ENCODE results near the gene CD300LG.
"Not testable (repeated sequence)": the region's sequence is repeated elsewhere in the genome, so short reads cannot be mapped to it uniquely, and the experiment has no call there.

CD300LG gene

GRCh38 chr17:43852571-43852970, 5.6 kb downstream of the CD300LG start:
- FAIRE-seq (no peak), DNase-seq (ENCODE audit: insufficient read length, low spot score) (no peak)
- no peak for TF ChIP-seq POLR2A (IDR thresholded peaks at IDR 0.05; ENCODE audit: low read depth, low read length)

- TF ChIP-seq POLR2A (IDR thresholded peaks at IDR 0.05; ENCODE audit: low read depth, low read length), result no peak
- DNase-seq (ENCODE audit: insufficient read length, low spot score) (no peak), FAIRE-seq (no peak)
Measured at GRCh38 chr17:43853546-43853945, 6.6 kb downstream of the CD300LG start.

- DNase-seq (ENCODE audit: insufficient read length, low spot score) (no peak), FAIRE-seq (no peak)
- no peak for TF ChIP-seq POLR2A (IDR thresholded peaks at IDR 0.05; ENCODE audit: low read depth, low read length)
Measured at GRCh38 chr17:43854498-43854897, 7.5 kb downstream of the CD300LG start.

- no peak for FAIRE-seq
- no peak for TF ChIP-seq POLR2A (IDR thresholded peaks at IDR 0.05; ENCODE audit: low read depth, low read length)
- DNase-seq (ENCODE audit: insufficient read length, low spot score), result no peak
Measured at GRCh38 chr17:43855061-43855460, 8.1 kb downstream of the CD300LG start.

GRCh38 chr17:43856141-43856540, 9.2 kb downstream of the CD300LG start:
- no peak for TF ChIP-seq POLR2A (IDR thresholded peaks at IDR 0.05; ENCODE audit: low read depth, low read length)
- DNase-seq (ENCODE audit: insufficient read length, low spot score) (no peak), FAIRE-seq (no peak)

- TF ChIP-seq POLR2A (IDR thresholded peaks at IDR 0.05; ENCODE audit: low read depth, low read length), result no peak
- FAIRE-seq (no peak), DNase-seq (ENCODE audit: insufficient read length, low spot score) (no peak)
Measured at GRCh38 chr17:43857141-43857540, 10.2 kb downstream of the CD300LG start.

GRCh38 chr17:43857957-43858600, 11.1 kb downstream of the CD300LG start:
- FAIRE-seq, result no peak
- TF ChIP-seq POLR2A (IDR thresholded peaks at IDR 0.05; ENCODE audit: low read depth, low read length), result no peak

GRCh38 chr17:43860077-43860725, 13.2 kb downstream of the CD300LG start:
- no peak for TF ChIP-seq POLR2A (IDR thresholded peaks at IDR 0.05; ENCODE audit: low read depth, low read length)
- no peak for FAIRE-seq

More at GRCh38 chr17:43857957-43858600, 11.1 kb downstream of the CD300LG start:
- DNase-seq (ENCODE audit: insufficient read length, low spot score), result no peak

GRCh38 chr17:43860927-43861622, 14.1 kb downstream of the CD300LG start:
- no peak for TF ChIP-seq POLR2A (IDR thresholded peaks at IDR 0.05; ENCODE audit: low read depth, low read length)
- FAIRE-seq, result no peak
- no peak for DNase-seq (ENCODE audit: insufficient read length, low spot score)

More at GRCh38 chr17:43860077-43860725, 13.2 kb downstream of the CD300LG start:
- no peak for DNase-seq (ENCODE audit: insufficient read length, low spot score)

- no peak for TF ChIP-seq POLR2A (IDR thresholded peaks at IDR 0.05; ENCODE audit: low read depth, low read length)
Measured at GRCh38 chr17:43861960-43862359, 15.0 kb downstream of the CD300LG start.

GRCh38 chr17:43864161-43864984, 17.4 kb downstream of the CD300LG start:
- no peak for TF ChIP-seq POLR2A (IDR thresholded peaks at IDR 0.05; ENCODE audit: low read depth, low read length)
- DNase-seq (ENCODE audit: insufficient read length, low spot score) (no peak), FAIRE-seq (no peak)

More at GRCh38 chr17:43861960-43862359, 15.0 kb downstream of the CD300LG start:
- DNase-seq (ENCODE audit: insufficient read length, low spot score) (no peak), FAIRE-seq (no peak)

- DNase-seq (ENCODE audit: insufficient read length, low spot score) (no peak), FAIRE-seq (no peak)
- no peak for TF ChIP-seq POLR2A (IDR thresholded peaks at IDR 0.05; ENCODE audit: low read depth, low read length)
Measured at GRCh38 chr17:43868226-43868994, 21.4 kb downstream of the CD300LG start.

- FAIRE-seq; DNase-seq (ENCODE audit: insufficient read length, low spot score): not testable (repeated sequence)
Measured at GRCh38 chr17:43869031-43869430, 22.1 kb downstream of the CD300LG start.
